ENCODE measurements around the gene TTC4.
A peak's percentile ranks its signal among the peaks of the same experiment; 100 is the strongest.

The TTC4 gene

DNA sequence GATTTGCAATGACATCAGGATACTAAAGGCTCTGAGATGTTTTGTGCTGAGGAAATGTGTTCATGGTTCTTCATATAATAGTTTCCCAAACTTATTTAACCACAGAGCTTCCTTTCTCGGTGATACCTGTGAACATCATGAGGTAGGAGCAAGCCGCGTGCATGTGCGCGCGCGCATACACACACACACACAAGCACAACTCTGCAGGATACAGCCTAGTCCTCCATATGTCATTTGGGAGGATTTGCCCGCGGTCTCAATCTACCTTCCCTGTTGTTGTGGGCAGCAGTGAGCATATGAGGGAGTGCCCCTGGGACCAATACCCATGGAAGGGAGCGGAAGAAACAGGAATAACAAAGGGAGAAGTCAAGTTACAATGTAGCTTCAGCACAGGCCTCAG is 12.2 kb upstream of the TTC4 start:
- DNase-seq (ENCODE audit: low spot score): no peak

DNA sequence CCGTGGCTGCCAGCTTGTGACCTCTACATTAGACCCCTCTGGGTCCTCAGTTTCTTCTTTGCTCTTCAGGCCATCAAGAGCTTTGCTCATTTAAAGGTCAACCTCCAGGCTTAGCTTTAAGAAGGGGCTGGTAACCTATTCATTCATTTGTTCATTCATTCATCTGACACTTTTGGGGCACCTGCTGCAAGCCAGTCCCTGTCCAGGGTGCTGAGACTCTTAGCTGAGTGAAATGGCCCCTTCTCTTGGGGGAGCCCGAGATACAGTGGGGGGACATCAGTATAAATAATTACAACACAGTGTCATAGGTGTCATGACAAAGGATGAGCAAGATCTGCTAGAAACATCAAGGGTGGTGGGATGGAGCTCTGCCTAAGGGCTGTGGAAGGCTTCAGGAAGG is 10.5 kb upstream of the TTC4 start:
- no peak for DNase-seq (ENCODE audit: low spot score)

- DNase-seq (ENCODE audit: low spot score): no peak
Observed at GRCh38 chr1:54706419-54706818, 9.2 kb upstream of the TTC4 start.

- DNase-seq (ENCODE audit: low spot score): no peak
Observed at GRCh38 chr1:54708385-54708784, 7.3 kb upstream of the TTC4 start.

GRCh38 chr1:54709547-54710292 is 5.9 kb upstream of the TTC4 start:
- DNase-seq (ENCODE audit: low spot score): no peak

DNA sequence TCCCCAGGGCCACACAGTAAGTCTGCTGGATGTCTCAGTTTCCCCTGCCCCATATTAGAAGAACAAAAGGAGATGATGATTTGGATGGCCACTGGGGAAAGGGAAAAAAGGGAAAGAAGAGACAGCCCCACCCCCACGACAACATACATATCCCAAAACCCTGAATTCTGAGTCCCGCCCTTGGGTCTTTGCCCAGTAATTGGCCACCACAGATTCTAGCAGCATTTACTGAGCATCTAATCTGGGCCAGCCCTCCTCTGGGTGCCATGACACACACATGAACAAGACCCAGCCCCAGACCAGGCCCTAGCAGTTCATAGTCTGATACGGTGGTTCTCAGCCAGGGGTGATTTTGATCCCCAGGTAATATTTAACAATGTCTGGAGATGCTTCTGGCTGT is 5.2 kb upstream of the TTC4 start:
- DNase-seq (ENCODE audit: low spot score): no peak

DNA sequence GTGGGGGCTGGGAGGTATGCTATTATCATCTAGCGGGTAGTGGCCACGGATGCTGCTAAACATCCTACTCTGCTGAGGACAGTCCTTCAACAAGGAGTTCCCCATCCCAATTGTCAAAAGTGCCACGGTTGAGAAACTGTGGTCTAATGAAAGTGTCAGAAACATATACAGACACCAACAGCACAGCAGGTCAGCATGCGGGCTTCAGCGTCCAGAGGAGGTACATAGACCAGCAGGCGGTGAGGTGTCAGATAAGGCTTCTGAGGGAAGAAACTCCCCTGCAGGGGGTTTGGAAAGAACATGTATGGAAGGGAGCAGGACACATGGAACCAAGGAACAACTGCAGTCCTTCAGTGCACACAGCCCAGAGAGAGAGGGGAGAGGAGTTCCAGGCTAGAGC is 4.8 kb upstream of the TTC4 start:
- no peak for DNase-seq (ENCODE audit: low spot score)

- DNase-seq (ENCODE audit: low spot score): no peak
Observed at GRCh38 chr1:54711536-54711935, 4.1 kb upstream of the TTC4 start.

GRCh38 chr1:54714881-54715492 is 674 bp upstream of the TTC4 start:
- DNase-seq (ENCODE audit: low spot score): no peak

DNA sequence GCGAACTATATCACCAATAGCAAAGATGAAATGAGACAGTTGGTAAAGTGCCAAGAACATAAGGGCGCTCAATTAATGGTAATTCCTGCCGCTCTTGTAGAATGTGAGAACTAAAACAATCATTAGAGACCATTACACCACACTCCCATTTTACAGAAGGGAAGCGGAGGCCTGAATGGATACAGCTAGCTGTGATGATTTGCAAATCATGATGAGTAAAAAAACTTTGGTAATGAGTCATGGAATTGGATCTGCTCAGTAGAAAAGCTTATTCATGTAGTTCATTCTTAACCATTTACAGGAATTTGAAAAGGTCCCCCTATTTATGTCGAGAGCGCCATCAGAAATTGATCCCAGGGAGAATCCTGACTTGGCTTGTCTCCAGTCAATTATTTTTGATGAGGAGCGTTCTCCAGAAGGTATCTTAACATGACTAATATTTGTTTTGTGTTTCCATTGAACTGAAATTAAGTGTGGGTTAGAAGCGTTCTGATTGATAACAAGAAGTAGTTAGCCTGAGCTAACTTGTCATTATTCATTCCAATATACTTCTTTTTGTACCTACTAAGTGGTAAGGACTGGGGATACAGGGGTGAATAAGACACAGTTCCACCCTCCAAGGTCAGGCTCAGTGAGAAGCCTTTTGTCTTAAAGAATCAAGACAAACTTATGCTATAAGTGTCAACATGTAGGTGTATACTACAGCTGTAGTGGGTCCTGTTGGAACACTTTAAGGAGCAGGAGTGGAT is 812 bp downstream of the TTC4 start:
- DNase-seq (ENCODE audit: low spot score): peak; percentile 24

DNA sequence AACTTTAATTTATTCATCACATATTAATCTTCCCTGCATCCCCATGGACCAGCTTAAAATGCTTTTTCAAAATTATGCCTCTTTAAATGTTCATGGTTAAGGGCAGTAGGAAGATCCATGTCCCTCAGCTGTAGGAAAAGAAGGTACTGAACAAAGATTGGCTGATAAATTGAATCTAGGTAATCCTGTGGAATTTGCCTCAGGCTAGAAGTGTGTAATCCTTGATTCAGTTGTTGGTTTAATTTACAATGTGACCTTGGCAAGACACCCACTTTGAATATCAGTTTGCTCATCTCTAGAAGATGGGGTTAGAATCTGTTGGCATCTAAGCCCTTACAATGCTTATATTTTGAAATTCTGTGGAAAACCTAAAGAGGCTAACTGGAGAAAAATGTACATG is 6.1 kb downstream of the TTC4 start:
- DNase-seq (ENCODE audit: low spot score): no peak

GRCh38 chr1:54723985-54724384 is 8.3 kb downstream of the TTC4 start:
- no peak for DNase-seq (ENCODE audit: low spot score)

- DNase-seq (ENCODE audit: low spot score): no peak
Observed at GRCh38 chr1:54724771-54725170, 9.1 kb downstream of the TTC4 start.

- DNase-seq (ENCODE audit: low spot score): no peak
Observed at GRCh38 chr1:54728027-54728426, 12.4 kb downstream of the TTC4 start.

DNA sequence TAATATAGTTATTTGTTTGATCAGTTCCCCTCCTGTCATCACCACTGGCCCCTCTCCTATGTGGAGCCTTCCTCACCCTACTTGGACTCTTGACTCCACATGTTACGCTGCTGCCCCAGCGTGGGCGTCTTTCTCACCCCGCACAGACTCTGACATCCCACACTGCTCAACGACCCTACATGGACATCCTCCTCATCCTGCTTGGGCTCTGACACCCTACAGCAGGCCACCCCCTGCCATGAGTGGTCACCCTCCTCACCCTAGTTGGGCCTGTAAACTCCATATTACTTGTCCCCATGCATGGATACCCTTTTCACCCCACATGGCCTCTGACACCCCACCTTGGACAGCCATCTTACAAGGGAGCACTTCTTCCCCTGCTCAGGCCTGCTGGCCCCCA is 21.0 kb downstream of the TTC4 start:
- DNase-seq (ENCODE audit: low spot score): no peak

DNA sequence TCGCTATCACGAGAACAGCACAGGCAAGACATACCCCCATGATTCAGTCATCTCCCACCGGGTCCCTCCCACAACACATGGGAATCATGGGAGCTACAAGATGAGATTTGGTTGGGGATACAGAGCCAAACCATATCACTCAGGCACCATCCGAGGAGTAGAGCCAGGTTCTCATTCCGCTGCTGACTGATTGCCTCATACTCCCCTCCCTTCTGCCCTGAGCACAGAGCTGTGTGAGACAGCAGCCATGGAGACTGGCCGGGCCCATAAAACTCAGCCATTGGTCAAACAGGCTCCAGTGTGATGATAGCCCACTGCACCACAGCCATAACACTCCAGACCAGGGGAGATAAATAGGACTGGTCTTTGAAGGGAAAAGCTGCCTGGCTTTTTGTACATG is 22.6 kb downstream of the TTC4 start:
- DNase-seq (ENCODE audit: low spot score): no peak

DNA sequence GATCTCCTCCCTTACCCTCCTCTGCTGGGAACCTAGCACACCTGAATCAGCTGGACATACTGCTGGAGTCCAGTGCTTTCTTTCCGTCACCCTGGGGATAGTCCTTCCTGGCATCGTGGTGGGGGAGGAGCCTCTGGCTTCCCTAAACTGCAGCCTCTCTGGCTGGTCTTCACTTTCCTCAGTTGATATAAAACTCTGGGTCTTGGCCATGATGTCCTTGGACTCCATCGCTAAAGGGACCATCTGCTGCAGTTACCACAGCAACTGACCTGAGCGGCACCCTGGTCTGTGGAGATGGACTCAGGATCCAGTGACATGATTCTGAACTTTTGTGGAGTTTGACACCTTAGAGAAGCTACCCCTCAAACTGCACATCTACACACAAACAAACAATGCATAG is 25.9 kb downstream of the TTC4 start:
- no peak for DNase-seq (ENCODE audit: low spot score)

DNA sequence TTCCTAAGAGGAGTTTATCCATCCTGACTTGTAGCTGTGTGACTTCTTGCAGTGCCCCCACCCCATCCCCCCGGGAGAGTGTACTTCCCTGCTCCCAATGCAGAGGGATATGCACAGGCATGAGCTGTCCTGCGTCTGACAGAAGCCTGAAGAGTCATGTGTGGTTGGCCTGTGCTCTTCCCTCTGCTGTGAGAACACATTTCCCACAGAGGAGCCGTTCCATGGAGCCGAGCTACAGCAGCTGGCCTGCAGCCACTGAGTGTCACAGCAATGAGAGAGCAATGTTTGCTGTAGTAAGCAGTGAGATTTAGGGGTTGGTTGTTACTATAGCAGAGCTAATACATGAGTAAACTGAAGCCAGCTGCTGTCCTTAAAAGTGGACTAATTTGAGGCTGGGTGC is 26.6 kb downstream of the TTC4 start:
- DNase-seq (ENCODE audit: low spot score): no peak

GRCh38 chr1:54743416-54744226 is 28.0 kb downstream of the TTC4 start:
- no peak for DNase-seq (ENCODE audit: low spot score)

- DNase-seq (ENCODE audit: low spot score): no peak
Observed at GRCh38 chr1:54744696-54745095, 29.0 kb downstream of the TTC4 start.

- no peak for DNase-seq (ENCODE audit: low spot score)
Observed at GRCh38 chr1:54745274-54745673, 29.6 kb downstream of the TTC4 start.

GRCh38 chr1:54745864-54746263 is 30.2 kb downstream of the TTC4 start:
- no peak for DNase-seq (ENCODE audit: low spot score)

Measured in LoVo (cell line).